HG02870 (cell line): ENCODE data around the gene ZFHX3.

Experiments used
- ATAC-seq: cut with Tn5 transposase; IDR thresholded peaks from one replicate; pipeline ENCODE4 v1.9.1; 2021; ENCODE audit warnings: mild to moderate bottlenecking, moderate library complexity; ENCODE audit not compliant: unreplicated experiment

The ZFHX3 gene

GRCh38 chr16:72911971-72912370 is 136.0 kb downstream of the ZFHX3 start:
- no peak for ATAC-seq

DNA sequence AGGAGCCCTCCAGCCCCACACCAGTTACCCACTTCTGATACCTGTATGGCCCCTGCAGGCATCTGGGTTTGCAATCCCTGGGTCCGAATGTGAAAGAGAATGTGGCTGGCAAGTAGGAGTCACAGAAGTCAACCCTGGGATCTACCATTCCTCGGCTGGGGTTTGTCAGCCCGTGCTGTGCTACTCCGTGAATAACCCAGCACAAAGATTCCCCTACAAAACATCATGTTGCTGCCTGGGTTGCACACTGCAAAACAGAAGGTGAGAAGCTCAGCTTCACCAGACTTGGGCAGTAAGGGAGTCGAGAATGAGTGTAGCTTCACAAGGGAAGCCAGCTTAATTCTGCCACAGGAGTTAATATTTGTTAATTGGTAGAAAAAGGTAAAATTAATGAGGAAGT is 137.1 kb downstream of the ZFHX3 start:
- ATAC-seq: no peak

- no peak for ATAC-seq
These were observed 137.5 kb downstream of the ZFHX3 start for GRCh38 chr16:72910381-72910780.

DNA sequence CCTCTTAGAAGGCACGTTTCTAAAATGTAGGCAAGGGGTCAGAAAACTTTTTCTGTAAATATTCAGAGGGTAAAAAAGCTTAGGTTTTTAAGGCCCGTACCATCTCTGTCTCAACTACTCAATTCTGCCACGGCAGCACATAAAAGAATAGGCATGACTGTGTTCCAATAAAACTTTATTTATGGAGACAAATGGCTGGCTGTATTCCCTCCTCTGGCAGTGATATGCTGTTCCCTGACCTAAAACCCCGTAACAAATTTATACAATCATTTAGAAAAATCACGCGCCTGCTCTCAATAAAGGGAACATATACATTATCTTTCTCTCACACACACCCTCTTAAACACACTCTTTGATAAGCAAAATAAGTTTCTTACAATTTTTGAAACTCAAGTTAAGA is 138.7 kb downstream of the ZFHX3 start:
- ATAC-seq: no peak

GRCh38 chr16:72908362-72909167 is 139.4 kb downstream of the ZFHX3 start:
- ATAC-seq: no peak

- ATAC-seq: no peak
These were observed 142.3 kb downstream of the ZFHX3 start for GRCh38 chr16:72905581-72905980.

DNA sequence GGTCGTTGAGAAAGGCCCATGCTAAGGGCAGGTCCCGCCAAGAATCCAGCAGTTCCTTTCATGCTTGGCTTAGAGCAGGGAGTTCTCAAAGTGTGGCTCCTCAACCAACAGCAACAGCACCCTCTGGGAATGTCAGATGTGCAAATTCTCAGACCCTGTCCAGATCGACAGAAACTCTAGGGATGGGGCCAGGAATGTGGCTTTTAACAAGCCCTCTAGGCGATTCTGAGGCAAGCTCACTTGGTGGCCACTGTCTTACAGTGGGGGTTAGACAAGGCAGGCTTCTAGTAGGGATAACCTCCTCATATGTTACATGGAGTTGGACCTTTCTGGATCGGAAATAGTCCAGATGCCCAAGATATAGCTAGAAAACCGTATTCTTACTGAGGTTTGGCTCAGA is 144.8 kb downstream of the ZFHX3 start:
- no peak for ATAC-seq

GRCh38 chr16:72902206-72902605 is 145.7 kb downstream of the ZFHX3 start:
- ATAC-seq: no peak

GRCh38 chr16:72901000-72901627 is 146.8 kb downstream of the ZFHX3 start:
- no peak for ATAC-seq

GRCh38 chr16:72898216-72898825 is 149.6 kb downstream of the ZFHX3 start:
- ATAC-seq: no peak

DNA sequence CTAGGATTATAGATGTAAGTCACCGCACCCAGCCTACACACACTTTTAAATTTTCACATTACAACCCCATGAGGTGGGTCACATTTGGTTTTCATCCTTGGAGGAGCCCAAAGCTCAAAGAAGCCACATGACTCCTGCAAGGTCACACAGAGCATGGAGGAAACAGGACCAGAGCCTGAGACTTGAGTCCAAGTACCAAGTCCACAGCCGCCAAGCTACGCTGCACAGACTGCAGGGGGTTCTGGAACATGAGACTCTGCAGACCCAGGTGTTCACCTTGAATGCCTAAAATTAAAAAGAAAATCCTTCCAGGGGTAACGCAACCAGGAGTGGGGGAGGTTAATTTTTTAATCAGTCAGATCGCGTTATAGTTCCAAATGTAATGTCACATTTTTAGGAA is 150.2 kb downstream of the ZFHX3 start:
- ATAC-seq: no peak

DNA sequence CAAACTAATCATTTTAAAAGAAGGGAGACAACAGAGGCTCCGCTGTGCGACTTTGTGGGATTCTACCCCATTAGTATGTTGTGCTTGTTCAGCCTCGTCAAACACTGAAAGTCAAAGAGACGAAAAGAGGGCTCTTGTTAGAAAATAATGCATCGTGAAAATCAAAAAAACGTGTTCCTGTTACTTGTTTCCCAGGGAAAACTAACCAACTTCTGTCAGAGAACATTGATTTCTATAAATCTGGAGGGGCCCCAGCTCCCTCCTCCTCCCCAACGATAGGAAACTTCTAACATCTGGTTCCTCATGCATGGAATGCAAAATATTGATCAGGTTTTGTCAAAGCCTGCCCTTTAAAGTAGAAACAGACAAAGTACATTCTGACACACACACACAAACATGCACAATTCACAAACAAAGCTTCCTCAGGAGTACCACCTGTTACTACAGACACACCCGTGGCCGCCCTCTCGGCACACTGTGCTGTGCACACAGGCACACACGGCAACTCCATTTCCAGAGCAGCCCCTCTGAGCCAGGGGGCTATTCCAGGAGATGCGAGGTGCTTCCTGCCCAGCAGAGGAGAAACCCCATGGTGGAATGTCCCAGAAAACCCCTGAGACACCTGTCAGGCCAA is 151.3 kb downstream of the ZFHX3 start:
- no peak for ATAC-seq

DNA sequence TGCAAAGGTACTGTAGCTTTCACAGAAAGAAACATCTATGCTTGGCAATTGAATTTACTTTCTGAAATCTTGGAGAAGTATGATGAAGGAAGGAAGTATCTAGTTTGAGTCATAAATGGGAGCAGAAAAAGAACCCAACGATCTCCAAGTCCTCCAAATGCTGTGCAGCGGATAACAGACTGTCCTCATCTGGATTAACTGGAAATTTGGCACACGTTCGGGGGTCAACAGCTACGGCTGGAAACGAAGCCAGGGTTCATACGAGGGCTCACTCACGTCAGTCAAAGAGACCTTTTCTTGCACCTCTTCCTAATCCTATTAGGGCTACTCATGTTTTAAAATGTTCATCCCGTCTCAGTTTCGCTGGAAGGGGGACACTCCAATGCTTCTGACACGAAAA is 152.0 kb downstream of the ZFHX3 start:
- ATAC-seq: no peak

DNA sequence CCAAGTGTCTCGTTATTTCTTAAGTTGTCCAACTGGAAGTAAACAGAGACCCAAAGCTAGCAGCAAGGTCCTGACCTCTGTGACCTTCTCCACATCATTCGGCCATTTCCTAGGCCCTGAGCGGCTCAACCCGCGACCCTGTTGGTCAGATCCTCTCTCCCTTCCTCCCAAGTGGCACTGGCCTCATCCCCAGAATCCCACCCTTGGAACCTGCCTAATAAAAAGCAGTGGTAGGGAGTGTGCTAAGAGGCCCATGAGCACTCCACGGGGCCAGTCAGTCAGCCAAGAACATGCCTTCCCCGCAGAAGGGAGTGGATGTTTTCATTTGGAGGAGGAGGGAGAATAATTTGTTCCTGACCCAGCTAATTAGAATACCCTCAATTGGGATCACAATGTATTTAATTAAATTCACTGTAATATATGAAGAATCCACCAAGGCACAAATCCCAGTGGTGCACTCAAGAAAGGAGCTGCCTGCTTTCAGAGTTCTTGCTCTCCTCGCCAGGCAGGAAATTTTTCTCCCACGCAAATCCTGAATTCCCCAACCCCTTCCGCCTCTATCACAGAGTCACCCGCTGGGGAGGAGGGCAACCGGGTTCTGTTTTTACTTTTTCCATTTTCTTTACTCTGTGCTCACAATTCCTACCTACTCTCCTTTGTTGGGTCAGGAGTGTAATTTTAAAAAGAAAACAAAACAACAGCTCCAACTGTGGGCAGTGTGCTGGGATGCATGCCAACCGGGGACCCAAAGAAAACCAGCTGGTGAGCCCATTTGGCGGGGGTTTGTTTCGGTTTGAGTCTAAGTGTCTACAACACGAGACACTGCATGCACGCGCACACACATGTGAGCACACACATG is 153.4 kb downstream of the ZFHX3 start:
- no peak for ATAC-seq

DNA sequence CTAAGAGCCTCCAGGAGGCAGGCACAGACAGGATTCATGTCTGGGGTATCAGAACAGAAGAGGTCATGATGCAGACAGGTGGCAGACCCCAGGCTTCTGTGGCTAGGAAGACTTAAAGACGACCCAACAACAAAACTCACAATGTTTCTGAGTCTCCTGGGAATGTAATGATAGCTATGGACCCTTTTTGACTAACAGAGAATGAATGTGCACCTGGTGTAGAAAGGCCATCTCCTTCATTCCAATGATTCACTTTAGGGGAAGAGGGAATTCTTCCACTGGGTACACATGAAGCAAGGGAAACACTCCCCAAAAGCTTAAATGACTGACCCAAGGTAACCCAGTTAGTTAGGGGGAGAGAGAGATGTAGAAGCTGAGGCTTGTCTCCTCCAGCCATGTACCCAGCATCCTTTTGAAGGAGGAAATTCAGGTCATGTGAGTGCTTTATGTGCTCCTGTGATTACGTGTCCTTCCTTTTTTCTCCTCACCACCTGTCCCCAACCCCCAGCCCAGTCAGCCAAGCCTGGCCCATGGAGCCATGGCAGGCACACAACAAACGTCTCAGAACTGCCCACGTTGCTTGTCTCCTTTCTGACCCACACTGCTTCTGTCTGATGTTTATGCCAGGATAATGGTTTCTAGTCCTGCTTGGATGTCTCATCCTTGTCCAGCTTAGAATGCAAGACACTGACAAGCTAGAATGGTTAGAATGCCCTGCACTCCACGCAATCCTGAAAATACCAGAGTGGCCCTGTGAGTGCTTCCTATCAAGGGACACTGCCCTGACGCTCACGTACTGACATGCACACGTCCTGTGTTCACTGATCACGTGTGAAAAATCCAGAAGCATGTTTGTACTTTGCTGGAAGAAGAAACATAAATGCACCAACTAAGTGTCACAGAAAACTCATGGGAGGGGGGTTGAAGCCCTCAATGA is 156.4 kb downstream of the ZFHX3 start:
- ATAC-seq: no peak

DNA sequence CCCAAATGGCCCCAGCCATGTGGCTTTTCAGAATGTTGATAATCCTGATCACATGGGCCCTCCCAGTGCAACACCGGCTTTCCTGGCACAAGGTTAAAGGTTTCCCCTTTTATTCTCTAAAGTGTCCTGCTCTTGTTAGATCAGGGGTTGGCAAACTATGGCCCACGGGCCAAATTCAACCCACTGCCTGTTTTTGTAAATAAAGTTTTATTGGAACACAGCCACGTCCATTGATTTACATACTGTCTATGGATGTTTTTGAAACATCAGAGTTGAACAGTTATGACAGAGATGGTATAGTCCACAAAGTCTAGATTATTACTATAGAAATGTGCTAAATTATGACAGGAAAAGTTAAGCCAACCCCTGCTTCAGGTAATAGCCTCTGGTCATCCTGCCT is 157.3 kb downstream of the ZFHX3 start:
- ATAC-seq: no peak

- ATAC-seq: no peak
These were observed 158.0 kb downstream of the ZFHX3 start for GRCh38 chr16:72889616-72890582.

GRCh38 chr16:72887537-72887936 is 160.4 kb downstream of the ZFHX3 start:
- ATAC-seq: no peak
